Esophagus squamous epithelium (tissue), 5 donors: ENCODE measurements around the gene PDZK1. TPM values are rescaled to one million over a fixed set of nuclear protein-coding genes. Genes with fewer than 3 reads are reported as not detected.
"Not testable (repeated sequence)": the region's sequence is repeated elsewhere in the genome, so short reads cannot be mapped to it uniquely, and the experiment has no call there.

ENCODE experiments used
- DNase-seq: peaks from one replicate; lab custom pipeline; 2025; lab: John Stamatoyannopoulos, UW
- H3K27ac ChIP-seq, 4 donors: fragments of 200-600 bp; sonication (generic); one replicate each; pipeline ENCODE4 v1.5.1; 2016 to 2019; ENCODE audit warnings: mild to moderate bottlenecking in 1 of 4
- H3K27me3 ChIP-seq, 4 donors: fragments of 200-600 bp; sonication (generic); 1 replicate in 3 of 4; 2 replicates in 1 of 4; pipeline versions ENCODE4 v1.5.1 to v1.6.0; 2017 to 2021; ENCODE audit warnings: antibody characterized with exemption in 1 of 4
- H3K36me3 ChIP-seq, 3 donors: fragments of 200-600 bp; sonication (generic); one replicate each; pipeline ENCODE4 v1.5.1; 2016 to 2019
- H3K4me1 ChIP-seq, 3 donors: fragments of 200-600 bp; sonication (generic); one replicate each; pipeline ENCODE4 v1.5.1; 2017 to 2019
- H3K4me3 ChIP-seq, 4 donors: fragments of 200-600 bp; sonication (generic); 1 replicate in 3 of 4; 2 replicates in 1 of 4; pipeline ENCODE4 v1.5.1; 2016 to 2019; ENCODE audit warnings: mild to moderate bottlenecking in 2 of 4, moderate library complexity in 1 of 4
- H3K9me3 ChIP-seq, 3 donors: fragments of 200-600 bp; sonication (generic); one replicate each; pipeline ENCODE4 v1.5.1; 2016 to 2019
- WGBS, 2 donors: methylation state at CpG; one replicate each; pipeline ENCODE4 v1.1.5; 2018; 5-methylcytosine and 5-hydroxymethylcytosine counted together
- intact Hi-C: fragments of 100-400 bp; cut with DNase I; formaldehyde crosslinking; loops from one replicate; pipeline ENCODE4 v1.15.0; 2022
- total RNA-seq, 4 donors: library from RNA; depleted of rRNA; stranded (reverse); fragments of >200 nt; gene quantifications; one replicate each; pipeline ENCODE4 v1.1.0, GENCODE V29; 2016
- donor health status: DM: yes; HTN: yes; CAD: no.

The PDZK1 gene
- total RNA-seq, 4 donors from 2014 or later: 0.19 TPM; not detected in 3

DNA sequence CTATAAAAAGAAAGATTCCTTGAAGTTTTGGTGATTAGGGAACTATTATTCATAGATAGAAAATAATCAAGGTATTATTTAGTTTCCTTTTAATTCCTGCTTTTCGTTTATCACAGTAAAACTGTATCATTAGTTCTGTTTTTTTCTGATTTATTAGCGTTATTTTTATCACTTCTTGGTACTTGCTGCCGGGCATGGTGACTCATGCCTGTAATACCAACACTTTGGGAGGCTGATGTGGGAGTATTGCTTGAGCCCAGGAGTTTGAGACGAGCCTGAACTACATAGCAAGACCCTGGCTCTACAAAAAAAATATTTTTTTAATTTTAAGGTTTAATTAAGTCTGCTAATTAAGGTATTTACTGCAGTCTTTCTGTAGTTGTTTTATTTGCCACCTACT, 42.2 kb downstream of the PDZK1 start:
- 18 to 29% methylated on average over 3 to 4 of the region's 4 CpGs for WGBS, 2 donors
- H3K9me3 ChIP-seq, DNase-seq, H3K4me3 ChIP-seq, H3K4me1 ChIP-seq, H3K27ac ChIP-seq, intact Hi-C loops, H3K36me3 ChIP-seq, H3K27me3 ChIP-seq: not testable (repeated sequence)

DNA sequence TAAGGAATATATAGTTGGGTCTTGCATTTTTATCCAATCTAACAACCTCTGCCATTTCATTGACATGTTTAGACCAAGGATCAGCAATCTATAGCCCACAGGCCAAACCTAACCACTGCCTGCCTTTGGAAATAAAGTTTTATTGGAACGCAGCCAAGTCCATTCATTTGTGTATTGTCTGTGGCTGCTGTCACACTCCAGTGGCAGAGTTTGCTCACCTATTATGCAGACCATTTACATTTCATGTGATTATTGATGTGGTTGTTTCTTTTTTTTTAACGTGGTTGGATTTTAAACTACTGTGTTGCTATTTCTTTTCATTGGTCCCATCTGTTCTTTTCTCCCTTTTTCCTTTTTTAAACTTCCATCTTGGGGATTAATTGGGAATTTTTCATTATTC, 44.7 kb downstream of the PDZK1 start:
- DNase-seq, H3K4me3 ChIP-seq, H3K27ac ChIP-seq, intact Hi-C loops, H3K9me3 ChIP-seq, H3K27me3 ChIP-seq, H3K36me3 ChIP-seq, H3K4me1 ChIP-seq: not testable (repeated sequence)
- 13 to 21% methylated on average over 2 of the region's 2 CpGs for whole genome bisulfite sequencing, 2 donors

DNA sequence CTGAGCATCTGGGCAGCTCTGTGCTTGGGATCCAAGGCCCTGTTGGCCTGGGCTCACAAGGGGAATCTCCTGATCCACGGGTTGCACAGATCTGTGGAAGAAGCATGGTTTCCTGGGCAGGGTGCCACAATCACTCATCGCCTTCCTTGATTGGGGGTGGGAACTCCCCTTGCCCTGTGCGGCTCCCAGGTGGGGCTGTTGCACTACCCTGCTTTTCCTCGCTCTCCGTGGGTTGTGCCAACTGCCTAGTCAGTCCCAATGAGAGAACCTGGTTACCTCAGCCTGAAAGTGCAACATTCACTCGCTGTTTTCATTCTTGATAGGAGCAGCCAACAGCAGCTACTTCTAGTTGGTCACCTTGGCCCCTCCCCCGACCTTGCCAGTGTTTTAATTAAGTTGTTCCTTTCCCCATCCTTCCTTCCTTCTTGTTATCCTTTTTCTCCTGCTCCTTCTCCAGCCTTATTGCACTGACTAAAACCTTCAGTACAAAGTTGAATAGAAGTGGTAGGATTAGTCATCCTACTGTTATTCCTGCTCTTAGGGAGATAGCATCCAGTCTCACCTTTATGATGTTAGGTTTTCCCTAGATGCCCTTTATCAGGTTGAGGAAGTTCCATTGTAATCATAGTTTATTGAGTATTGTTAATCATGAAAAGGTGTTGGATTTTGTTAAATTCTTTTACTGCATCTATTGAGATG, 50.8 kb downstream of the PDZK1 start:
- peaks cover 0 to 14% (median 0%) of the 10 kb centered on the region in 3 donors for H3K36me3 ChIP-seq
- H3K9me3 ChIP-seq, H3K4me1 ChIP-seq, intact Hi-C loops, DNase-seq, H3K27me3 ChIP-seq, H3K27ac ChIP-seq, H3K4me3 ChIP-seq: not testable (repeated sequence)
- 80 to 84% methylated on average over 1 to 2 of the region's 7 CpGs for WGBS, 2 donors

GRCh38 chr1:145643990-145644389, 63.2 kb downstream of the PDZK1 start:
- H3K27ac ChIP-seq, H3K4me1 ChIP-seq, DNase-seq, H3K9me3 ChIP-seq, intact Hi-C loops, H3K36me3 ChIP-seq, H3K4me3 ChIP-seq, H3K27me3 ChIP-seq: not testable (repeated sequence)
- WGBS, 2 donors: no CpG with 5 or more reads among the region's 1 CpG

GRCh38 chr1:145641886-145642285, 65.3 kb downstream of the PDZK1 start:
- H3K36me3 ChIP-seq, H3K4me1 ChIP-seq, intact Hi-C loops, H3K4me3 ChIP-seq, H3K27ac ChIP-seq, H3K9me3 ChIP-seq, DNase-seq, H3K27me3 ChIP-seq: not testable (repeated sequence)
- 100% methylated on average over 1 of the region's 2 CpGs for WGBS, 2 donors

DNA sequence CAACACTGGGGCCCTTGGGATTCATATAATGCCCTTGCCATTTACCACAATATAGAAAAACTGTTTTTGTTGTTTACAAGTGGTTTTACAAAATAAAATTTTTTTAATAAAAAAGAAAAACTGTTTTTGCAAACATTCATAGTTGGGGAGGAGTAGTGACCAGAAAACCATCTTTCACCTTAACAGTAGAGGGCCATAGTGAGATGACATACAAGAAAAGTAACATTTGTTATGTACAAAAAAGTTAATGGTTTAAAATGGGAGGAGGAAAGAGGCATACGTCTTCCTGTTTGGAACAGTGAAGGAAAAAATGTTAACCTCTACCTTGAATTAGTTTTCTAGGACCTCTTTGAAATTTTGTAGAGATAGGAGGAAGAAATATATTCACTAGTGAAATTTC, 70.9 kb downstream of the PDZK1 start:
- H3K9me3 ChIP-seq, intact Hi-C loops, H3K4me1 ChIP-seq, H3K27ac ChIP-seq, H3K4me3 ChIP-seq, DNase-seq, H3K27me3 ChIP-seq, H3K36me3 ChIP-seq: not testable (repeated sequence)
- 45 to 55% methylated on average over 1 of the region's 1 CpG for WGBS, 2 donors

DNA sequence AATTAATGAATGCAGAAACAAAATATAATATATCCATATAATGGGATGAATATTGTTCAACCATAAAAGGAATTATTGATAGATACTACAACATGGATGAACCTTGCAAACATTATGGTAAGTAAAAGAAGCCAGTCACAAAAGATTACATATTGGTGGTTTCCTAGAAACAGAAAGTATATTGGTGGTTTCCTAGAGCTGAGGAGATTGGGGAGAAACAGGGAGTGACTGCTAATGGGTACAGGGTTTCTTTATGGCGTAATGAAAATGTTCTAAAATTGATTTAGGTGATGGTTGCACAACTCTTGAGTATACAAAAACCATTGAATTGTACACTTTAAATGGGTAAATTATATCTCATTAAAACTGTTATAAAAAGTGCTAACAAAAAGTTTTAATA, 85.0 kb downstream of the PDZK1 start:
- H3K4me3 ChIP-seq, H3K27ac ChIP-seq, H3K27me3 ChIP-seq, DNase-seq, H3K9me3 ChIP-seq, H3K4me1 ChIP-seq, intact Hi-C loops: not testable (repeated sequence)
- H3K36me3 ChIP-seq: peaks cover 0 to 24% (median 0%) of the 10 kb centered on the region in 3 donors
- WGBS, 2 donors: no CpG with 5 or more reads among the region's 1 CpG

Other genes starting within 250 kb of the PDZK1 start
- 10 to 100 TPM in 3 of 4 donors, 1 to 10 TPM in 1; 6.9 to 34.8 (median 19.3) TPM for gene GPR89A, start 99.4 kb downstream of the PDZK1 start, total RNA-seq
- not detected for gene CD160, start 12.1 kb upstream of the PDZK1 start, total RNA-seq
- gene RNF115, start 116.7 kb upstream of the PDZK1 start, total RNA-seq: 10 to 100 TPM in 1 of 4 donors, 1 to 10 TPM in 3; 4.3 to 17.5 (median 6.1) TPM
- gene POLR3C, start 116.8 kb upstream of the PDZK1 start, total RNA-seq: 10 to 100 TPM; 15.0 to 31.7 (median 21.0) TPM
- gene NUDT17, start 138.3 kb upstream of the PDZK1 start, total RNA-seq: 1 to 10 TPM; 1.1 to 3.8 (median 1.8) TPM
- 10 to 100 TPM; 20.9 to 51.8 (median 38.2) TPM for gene PIAS3, start 151.7 kb upstream of the PDZK1 start, total RNA-seq
- 10 to 100 TPM in 2 of 4 donors, 1 to 10 TPM in 2; 9.0 to 22.4 (median 10.9) TPM for gene ANKRD35, start 178.5 kb upstream of the PDZK1 start, total RNA-seq
- 1 to 10 TPM in 3 of 4 donors, under 1 TPM in 1; 0.83 to 7.2 (median 1.5) TPM for gene ITGA10, start 202.7 kb upstream of the PDZK1 start, total RNA-seq
- 10 to 100 TPM; 19.3 to 30.8 (median 25.1) TPM for gene PEX11B, start 211.3 kb upstream of the PDZK1 start, total RNA-seq
- gene RBM8A, start 220.1 kb upstream of the PDZK1 start, total RNA-seq: 100 to 1,000 TPM; 155 to 229 (median 200) TPM